GM21786 (cell line): Measurements from ENCODE around the gene TAS1R3.

Experiments
- ATAC-seq: cut with Tn5 transposase; IDR thresholded peaks from one replicate; pipeline ENCODE4 v1.9.1; 2021; ENCODE audit not compliant: unreplicated experiment

The TAS1R3 gene

DNA sequence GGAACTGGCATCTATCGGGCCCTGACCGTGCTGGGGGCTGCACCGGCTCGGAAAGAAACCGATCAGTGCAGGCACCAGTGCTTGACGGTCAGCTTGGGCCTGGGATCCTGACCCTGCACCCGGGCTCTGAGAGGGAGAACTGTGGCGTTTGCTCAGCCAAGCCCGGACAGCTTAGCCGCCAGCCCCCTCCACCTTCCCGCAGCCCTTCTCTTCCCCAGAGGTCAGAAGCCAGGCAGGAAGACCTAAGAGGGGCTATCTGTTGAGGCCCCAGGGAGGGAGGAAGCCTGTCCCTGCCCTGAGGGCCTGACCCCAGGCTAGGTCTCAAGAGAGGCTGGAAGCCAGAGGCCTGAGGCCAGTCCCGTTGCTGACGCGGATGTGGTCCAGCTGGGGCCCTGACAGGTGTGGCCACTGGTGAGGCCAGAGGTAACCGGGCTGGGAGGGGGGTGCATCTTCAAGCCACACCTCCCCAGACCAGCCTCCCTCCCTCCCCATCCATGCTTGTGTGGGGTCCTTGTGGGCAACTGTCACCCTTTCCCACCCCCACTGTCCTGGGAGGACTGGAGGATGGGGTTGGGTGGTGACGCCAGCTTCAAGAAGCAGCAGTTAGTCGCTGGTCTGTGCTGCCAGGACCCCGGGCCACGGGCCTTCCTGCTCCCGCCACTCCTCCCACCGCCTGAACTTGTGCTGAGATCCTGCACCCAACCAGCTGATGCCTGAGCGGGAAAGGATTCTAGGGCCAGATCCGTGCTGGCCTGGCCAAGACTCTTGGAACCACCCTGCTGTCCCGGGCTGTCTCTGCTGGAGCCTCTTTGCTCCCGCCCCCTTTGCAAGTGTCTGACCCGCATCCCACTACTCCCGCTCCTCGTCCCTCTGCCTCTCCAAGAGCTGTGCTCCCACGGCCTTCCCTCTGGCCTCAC, 20.7 kb downstream of the TAS1R3 start:
- no peak for ATAC-seq

DNA sequence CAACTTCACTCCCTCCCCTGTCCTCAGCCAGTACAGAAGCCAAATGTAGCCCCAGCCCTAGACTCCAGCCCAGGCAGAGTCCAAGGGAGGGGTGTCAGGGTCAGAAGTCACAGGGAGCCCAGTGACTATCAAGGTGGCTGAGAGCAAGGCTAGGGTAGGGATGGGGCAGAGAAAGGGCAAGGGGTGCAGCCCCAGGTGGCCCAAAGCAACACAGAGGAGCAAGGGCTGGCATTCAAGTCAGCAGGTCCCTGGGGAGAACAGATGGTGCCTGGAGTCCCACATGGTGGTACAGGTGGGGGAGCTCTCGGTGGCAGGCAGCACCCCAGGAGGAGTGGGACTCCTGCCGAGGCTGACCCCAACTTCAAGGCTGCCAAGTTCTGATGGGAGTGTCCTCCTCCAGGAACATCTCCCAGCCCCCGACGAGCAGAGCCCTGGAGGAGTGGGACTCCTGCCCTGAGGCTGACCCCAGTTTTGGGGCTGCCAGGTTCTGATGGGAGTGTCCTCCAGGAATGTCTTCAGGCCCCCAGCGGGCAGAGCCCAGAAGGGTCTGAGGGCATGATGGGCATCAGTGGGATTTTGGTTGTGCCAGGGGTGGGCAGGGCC, 21.8 kb downstream of the TAS1R3 start:
- ATAC-seq, result no peak

DNA sequence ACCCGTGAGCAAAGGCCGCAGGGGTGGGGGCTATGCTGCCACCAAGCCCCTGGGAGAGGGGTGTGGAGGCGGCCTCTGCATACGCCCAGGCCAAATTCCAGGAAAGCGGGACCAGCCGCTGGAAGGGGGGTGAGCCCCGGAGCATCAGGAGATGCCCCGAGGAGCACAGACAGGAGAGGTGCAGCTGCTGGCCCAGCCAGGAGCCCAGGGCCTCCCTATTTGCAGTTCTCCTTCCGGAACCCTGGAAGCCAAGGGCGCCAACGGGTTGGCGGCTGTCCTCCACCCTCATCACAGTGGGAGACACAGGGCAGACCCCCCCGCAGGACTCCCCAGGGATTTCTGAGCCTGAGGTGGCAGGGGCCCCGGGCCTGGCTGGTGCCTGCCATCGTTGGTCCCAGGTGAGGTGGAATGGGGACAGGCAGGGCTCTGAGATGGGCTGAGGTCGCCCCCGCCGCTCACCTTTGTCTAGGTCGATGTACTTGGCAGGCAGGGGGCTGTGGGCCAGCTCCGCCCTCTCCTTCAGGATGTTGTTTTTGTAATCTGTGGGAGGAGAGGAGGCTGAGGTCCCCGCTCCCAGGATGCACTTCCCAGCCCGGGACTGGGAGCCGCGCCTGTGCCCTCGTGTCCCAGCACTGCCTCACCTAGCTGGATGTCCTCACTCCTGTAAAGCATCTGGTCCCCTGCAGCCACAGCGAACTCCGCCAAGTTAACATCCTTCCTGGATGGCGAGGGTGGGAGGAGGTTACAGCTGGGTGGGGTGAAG, 22.5 kb downstream of the TAS1R3 start:
- ATAC-seq, result no peak

DNA sequence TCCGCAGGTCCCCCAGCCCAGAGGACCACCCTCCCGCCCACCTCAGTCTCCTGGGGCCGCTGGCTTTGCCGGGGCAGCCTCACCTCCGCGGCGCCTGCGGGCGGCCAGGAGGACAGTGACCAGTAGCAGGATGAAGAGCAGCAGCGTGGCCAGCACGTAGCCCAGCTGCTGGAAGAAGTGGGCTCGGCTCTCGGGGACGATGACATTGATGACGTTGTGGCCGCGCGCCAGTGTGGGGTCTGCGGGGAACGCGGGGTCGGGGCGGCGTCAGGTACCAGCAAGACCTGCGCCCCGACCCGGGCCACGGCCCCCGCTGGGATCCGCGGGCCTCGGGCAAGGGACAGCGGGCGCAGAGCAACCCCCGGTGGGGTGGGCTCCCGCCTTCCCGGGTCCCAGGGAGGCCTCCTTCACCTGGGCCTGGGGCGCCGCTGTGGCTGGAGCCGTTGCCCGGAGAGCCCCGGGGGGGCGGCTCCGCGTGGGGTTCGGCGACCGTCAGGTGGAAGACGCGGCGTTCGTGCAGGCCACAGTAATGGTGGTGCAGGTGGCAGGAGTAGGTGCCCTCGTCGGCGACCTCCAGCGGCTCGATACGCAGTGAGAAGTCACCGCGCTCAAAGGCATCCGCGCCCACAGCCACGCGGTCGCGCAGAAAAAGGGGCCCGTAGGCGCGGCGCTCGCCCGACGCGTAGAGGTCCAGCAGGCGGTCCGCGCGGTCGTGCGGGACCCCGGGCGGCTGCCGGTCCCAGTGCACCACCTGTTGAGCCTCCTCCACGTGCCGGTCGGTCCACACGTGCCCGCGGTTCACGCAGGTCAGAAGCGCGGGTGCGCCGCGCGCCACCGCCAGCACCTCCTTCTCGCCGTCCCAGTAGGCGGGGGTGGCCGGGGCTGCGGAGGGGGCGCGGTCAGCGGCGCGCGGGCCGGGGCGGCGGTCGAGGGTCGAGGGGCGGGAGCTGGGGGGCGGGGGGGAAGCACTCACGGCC, 23.5 kb downstream of the TAS1R3 start:
- ATAC-seq, result no peak

DNA sequence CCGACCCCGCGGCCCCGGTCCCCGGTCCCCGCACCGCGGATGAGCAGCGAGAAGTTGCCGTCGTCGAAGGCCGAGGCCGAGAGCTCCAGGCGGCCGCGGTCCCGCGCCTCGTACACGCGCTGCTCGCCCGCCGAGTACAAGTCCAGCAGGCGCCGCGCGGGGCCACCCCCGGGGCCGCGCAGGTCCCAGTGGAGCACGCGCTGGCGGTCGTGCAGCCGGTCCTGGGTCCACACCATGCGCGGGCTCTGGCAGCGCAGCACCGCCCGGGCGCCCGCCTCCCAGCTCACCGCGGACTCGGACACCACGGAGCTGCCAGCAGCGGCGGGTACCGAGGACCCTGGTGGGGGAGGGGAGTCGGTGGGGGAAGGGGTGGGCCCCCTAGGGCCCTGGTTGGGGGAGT, 24.3 kb downstream of the TAS1R3 start:
- no peak for ATAC-seq

DNA sequence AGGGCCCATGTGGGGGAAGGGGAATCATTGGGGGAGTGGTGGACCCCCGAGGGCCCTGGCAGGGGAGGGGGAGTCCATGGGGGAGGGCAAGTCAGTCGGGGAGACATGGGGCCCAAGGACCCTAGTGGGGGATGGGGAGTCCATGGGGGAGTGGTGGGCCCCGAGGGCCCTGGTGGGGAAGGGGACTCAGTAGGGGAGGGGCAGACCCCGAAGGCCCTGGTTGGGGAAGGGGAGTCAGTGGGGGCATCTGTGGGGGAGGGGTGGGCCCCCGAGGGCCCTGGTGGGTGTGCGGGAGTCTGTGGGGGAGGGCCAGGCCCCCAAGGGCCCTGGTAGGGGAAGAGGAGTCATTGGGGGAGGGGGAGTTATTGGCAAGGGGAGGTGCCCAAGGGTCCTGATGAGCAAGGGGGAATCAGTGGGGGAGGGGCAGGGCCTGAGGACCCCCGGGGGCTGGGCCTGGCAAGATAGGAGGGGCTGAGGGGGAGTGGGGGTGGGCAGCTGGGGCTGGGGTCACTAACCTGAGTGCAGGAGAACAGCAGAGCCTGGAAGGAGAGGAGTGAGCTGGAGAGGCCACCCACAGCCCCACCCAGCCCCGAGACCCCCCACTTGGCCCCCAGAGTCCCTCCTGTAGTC, 25.2 kb downstream of the TAS1R3 start:
- ATAC-seq, result no peak

DNA sequence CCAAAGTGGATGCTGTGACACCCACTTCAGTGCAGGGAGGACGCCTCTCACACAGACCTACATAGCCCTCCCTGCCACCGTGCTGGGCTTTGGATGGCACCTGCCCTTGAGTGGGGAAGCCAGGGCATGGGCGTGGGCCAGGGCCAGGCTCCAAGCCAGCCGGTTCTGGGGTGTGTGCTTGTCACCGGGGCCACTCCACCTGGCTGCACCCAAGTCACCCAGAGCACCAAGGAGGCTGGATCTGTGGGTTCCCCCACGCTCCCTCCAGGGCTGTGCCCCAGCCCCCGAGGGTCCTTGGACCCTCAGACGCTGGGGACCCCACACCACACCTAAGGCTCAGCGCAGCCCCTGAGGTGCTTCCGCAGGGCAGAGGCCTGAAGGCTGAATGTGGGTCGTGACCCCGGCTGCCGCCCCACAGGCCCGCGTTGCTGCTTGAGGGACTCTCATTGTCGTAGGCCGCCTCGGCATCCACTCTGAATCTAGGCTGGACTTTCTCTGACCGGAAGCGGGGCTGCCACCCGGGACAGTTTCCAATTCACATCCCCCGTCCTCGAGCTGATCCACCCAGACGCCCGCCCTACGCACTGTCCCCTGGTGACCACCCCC, 25.8 kb downstream of the TAS1R3 start:
- no peak for ATAC-seq

DNA sequence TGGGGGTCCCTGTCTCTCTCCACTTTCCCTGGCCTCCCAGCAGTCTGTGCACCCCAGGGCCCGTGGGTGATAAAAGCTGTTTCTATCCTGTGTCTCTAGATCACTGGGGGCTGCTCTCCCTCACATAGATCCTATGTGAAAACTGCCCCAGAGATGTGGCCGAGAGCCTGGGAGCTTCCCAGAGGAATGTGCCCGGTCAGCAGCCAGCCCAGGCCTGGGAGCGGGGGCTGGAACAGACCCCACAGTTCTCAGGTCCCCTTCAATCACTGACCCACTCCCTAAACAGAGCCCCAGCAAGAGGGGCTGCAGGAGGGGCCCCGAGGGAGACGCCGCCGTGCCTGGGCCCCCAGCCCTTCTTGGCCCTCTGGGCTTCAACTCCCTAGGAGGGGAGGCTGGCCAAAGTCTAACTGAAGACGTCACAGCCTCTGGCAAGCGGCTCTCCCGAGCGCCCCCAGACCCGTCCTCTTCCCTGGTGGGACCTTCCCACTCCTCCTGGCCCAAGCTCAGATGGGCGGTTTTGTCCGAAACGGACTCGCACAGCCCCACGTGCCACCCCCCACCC, 26.9 kb downstream of the TAS1R3 start:
- ATAC-seq, result no peak

DNA sequence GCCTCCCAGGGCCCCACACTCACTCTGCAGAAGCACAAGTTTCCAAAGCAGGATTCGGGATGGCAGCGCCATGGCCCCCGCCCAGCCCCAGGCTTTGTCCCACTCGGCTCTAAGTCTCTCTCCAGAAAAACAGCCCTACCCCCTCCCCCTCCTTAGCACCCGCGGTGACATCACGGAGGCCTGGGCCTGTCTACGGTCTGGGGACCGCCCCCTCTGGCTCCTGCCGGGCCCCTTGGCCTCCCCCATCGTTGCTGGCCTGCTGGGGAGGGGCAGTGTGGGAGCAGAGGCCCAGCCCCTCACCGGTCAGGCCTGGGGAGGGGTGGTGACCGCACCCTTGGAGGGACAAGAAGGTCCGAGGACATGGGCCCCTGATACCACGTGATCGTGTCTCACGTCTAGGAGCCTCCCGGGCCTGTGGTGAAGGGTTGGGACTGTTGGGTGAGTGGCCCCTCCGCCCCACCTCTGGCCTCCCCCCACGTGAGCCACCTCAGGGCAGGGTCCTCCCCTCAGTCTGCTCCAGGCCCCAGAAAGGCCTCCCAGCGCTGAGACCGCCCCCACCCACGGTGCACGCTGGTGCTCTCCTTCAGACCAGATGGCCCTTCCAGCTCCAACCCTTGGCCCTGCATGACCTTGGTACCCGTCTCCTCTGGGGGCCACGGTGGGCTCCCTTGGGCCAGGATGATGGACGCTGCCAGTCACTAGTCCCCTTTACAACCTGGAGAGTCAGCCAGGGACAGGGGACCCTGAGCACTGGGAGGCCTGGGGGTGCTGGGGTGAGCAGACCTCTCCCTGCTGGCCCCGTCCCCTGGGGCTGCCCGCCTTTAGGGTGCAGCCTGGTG, 27.6 kb downstream of the TAS1R3 start, which contains the start of gene MXRA8:
TSS of gene MXRA8 (minus strand) at position 123 of the 839 bp plus-strand sequence. CDS start at position 72, 51 bp downstream.
- no peak for ATAC-seq

DNA sequence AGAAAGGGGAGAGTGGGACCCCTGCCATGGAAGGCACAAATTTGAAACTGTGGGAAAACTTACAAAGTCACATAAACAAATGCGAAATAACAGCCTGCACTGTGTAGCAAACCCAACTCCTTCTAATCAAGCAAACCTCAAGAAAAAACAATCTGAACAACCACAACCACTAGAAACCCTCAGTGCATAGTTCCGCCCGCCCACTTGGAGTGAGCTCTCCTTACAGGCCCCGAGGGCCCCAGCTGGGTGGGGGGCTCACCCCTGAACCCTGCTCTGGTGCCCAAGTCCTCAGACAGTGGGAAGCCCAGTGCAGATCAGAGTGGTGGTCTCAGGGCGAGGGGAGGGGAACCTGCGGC, 28.2 kb downstream of the TAS1R3 start:
- no peak for ATAC-seq

DNA sequence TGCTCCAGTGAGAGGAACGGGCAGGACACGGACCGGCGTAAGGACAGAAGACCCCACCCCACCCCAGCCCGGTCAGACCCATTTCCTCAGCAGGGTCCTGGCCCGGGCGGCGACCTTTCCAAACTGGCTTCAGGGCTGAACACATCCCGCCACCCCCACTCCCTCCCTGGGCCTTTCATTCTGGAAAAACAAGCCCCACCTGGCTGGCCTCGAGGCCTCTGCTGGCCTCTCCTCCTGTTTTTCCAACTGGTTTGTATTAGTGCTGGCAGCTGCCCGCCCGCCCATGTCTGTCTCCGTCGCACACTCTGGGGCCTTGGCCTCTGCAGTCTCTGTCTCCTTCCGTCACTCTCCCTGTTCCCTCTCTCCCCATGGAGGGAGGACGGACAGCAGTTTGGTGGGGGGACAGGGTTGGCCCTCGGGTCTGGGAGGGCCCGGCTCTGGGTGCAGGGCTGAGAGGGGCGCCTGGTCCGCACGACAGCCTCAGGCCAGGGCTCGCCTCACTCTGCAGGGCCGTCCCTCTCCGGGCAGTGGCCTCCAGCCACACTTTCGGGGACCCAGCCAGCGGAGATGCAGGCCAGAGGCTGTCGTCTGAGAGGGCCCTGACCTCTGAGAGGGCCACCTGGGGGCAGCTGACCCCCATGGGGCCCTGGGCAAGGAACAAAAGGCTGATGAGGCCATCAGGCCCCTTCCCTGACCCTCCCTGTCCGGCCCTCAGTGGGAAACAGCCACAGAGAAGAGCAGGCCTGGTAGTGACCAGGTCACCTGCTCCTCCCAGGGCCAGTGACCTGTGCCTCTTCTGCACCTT, 28.8 kb downstream of the TAS1R3 start:
- ATAC-seq, result no peak

DNA sequence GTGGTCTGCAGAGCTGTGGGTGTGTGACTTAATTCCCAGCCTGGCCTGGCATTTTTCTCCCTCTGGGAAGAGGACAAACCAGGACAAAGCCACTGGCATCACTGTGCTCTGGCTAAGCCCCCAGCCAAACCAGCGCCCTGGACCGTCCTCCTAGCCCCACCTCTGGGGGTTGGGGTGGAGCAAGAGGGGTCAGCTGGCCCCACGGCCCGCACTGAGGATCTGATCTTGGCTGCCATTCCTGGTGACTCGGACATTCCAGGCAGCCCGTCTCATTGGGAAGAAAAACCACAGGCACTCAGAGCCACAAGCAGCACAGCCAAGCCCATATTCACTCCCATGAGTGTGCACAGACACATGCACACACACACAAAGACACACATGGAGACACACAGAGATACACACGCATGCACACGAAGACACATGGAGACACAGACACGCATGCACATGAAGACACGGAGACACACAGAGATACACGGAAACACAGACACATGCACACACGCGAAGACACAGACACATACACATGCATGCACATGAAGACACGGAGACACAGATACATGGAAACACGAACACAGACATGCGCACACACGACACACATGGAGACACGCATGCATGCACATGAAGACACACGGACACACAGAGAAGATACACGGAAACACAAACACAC, 29.6 kb downstream of the TAS1R3 start:
- ATAC-seq, result no peak

DNA sequence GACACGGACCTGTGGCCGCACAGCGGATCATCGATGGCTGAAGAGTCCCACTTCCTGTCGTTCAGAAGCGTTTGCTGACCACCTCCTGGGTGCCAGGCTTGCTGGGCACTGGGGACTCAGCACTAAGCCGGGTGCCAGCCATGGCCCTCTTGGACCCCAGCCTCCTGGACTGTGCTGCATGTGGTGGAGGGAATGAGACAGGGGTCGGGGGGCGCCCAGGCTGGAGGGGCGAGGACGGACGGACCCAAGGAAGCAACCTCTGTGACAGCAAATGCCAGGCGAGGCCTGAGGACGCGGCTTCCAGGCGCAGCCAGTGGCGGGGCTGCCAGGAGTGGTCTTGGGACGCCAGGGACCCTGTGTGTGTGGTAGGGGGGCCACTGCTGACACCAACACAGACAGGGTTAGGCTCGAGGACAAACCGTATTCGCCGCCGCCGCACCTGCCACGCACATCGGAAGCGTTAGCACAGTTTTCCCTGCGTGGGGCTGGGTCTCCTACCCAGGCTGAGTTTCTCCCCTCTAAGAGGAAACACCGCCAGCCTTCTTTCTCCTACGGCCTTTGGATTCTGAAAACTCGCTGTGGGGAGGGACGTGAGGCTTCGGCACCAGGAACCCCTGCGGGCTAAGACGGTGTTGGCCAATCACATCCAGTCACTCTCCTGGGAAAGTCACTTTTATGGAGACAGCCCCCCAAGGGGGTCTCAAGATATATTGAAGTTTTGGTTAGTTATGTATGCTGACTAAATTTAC, 30.3 kb downstream of the TAS1R3 start:
- no peak for ATAC-seq

DNA sequence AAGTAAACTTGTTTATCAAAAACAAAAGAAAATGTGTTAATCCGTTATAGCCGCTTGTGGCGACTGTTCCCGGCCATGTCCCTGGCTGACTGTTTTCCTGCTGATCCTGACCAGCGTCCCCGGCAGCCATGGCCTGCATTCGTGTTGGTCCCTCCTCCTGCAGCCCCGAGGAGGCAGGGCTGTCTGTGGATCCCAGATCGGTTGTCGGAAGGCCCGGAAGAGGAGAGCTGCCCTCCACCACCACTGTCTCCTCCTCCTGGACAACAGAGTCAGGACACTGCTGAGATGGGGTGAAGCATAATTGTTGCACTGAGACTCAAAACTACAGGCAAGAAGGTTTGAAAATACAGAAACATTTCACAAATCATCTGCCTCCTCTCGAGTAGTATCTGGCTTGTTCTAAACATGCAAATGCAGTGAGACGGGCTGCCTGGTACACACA, 30.9 kb downstream of the TAS1R3 start:
- no peak for ATAC-seq

DNA sequence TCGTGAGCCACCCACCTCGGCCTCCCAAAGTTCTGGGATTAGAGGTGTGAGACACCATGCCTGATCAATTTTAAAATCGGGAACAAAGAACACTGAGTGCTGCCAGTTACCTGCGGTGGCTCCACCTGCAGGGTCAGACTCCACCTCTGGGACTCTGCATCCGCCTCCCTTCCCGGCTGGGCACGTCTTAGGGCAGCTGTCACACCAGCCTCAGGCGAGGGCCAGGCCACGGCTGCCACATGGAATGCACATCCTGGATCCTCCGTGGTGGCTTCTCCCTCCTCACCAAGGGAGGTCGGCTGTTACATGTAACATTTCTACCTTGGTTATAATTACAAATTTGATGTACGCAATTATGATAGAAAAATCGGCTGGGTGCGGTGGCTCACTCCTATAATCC, 33.2 kb downstream of the TAS1R3 start:
- ATAC-seq, result no peak
